PC-9 (cell line): ENCODE data around the gene MICAL2. TPM values are rescaled to one million over a fixed set of nuclear protein-coding genes. Genes with fewer than 3 reads are reported as not detected.

Experiments used
- BruUV-seq: library from RNA; stranded (reverse); fragments of 400-500 nt; replicated peaks from 2 replicates; lab custom pipeline; 2021; lab: Mats Ljungman, UMichigan
- CTCF ChIA-PET: fragments of 300-600 bp; sonication (Branson Sonifier 250); formaldehyde crosslinking; loops from one replicate; lab custom pipeline; 2022; ENCODE audit warnings: antibody characterized with exemption; lab: Charles Lee
- POLR2A ChIA-PET: fragments of 300-600 bp; sonication (Branson Sonifier 250); formaldehyde crosslinking; loops from one replicate; lab custom pipeline; 2022; ENCODE audit warnings: antibody characterized with exemption; ENCODE audit not compliant: unreplicated experiment; lab: Charles Lee
- DNase-seq, 2 experiments: peaks; one replicate each; pipeline versions ENCODE4 v3.0.0 to v3.0.0-alpha.2; 2015 to 2022; ENCODE audit warnings: mixed read lengths in 1 of 2
- H2AFZ ChIP-seq: fragments of 200-600 bp; sonication (generic); 2 replicates; pipeline ENCODE4 v1.8.1; 2017; ENCODE audit warnings: antibody characterized with exemption
- H3F3A ChIP-seq: fragments of 200-600 bp; sonication (generic); 2 replicates; pipeline ENCODE4 v1.8.1; 2017; ENCODE audit warnings: antibody characterized with exemption, mild to moderate bottlenecking, low read depth; ENCODE audit not compliant: insufficient read depth
- H3K27ac ChIP-seq: fragments of 200-600 bp; sonication (generic); 2 replicates; pipeline ENCODE4 v1.6.1; 2016; ENCODE audit warnings: mixed run types
- H3K27me3 ChIP-seq: fragments of 200-600 bp; sonication (generic); 2 replicates; pipeline ENCODE4 v1.6.1; 2016; ENCODE audit warnings: low read depth, mixed run types; ENCODE audit not compliant: insufficient read depth
- H3K36me3 ChIP-seq: fragments of 200-600 bp; sonication (generic); 2 replicates; pipeline ENCODE4 v1.6.1; 2016; ENCODE audit warnings: low read depth, mixed run types
- H3K4me1 ChIP-seq: fragments of 200-600 bp; sonication (generic); replicated peaks from 2 replicates; pipeline ENCODE4 v1.6.1; 2016; ENCODE audit warnings: mixed run types; ENCODE audit not compliant: insufficient read depth
- H3K4me2 ChIP-seq: fragments of 200-600 bp; sonication (generic); 2 replicates; pipeline ENCODE4 v1.6.1; 2017; ENCODE audit warnings: mixed run types
- H3K4me3 ChIP-seq: fragments of 200-600 bp; sonication (generic); 2 replicates; pipeline ENCODE4 v1.6.1; 2016; ENCODE audit warnings: mixed run types
- H3K79me2 ChIP-seq: fragments of 200-600 bp; sonication (generic); 2 replicates; pipeline ENCODE4 v1.6.1; 2017; ENCODE audit warnings: low read depth, mixed run types
- H3K9me2 ChIP-seq: fragments of 200-600 bp; sonication (generic); 2 replicates; pipeline ENCODE4 v1.8.1; 2017; ENCODE audit warnings: mild to moderate bottlenecking; ENCODE audit not compliant: insufficient read depth
- H3K9me3 ChIP-seq: fragments of 200-600 bp; sonication (generic); 2 replicates; pipeline ENCODE4 v1.8.1; 2016; ENCODE audit warnings: low read depth; ENCODE audit not compliant: insufficient read depth
- H4K20me1 ChIP-seq: fragments of 200-600 bp; sonication (generic); 2 replicates; pipeline ENCODE4 v1.8.1; 2017; ENCODE audit not compliant: insufficient read depth
- EZH2 ChIP-seq: fragments of 200-600 bp; sonication (generic); IDR thresholded peaks from 2 replicates; pipeline ENCODE4 v1.8.0; 2017; ENCODE audit warnings: antibody characterized with exemption, low read depth
- intact Hi-C: fragments of 100-400 bp; cut with micrococcal nuclease; formaldehyde crosslinking; loops from one replicate; pipeline ENCODE4 v1.10.0; 2022; ENCODE audit not compliant: unreplicated experiment
- total RNA-seq: library from RNA; stranded (reverse); gene quantifications from 2 replicates; pipeline ENCODE4 v1.2.3, GENCODE V29; 2021
- TF ChIP-seq, protein P1 (sequence below): fragments of 200-600 bp; sonication (generic); conservative IDR thresholded peaks from 2 replicates; pipeline ENCODE4 v1.6.1; 2017; ENCODE audit warnings: mixed run types, antibody characterized with exemption, mild to moderate bottlenecking, moderate library complexity

MICAL2 gene
- total RNA-seq, 1 experiment from 2014 or later = 32.4 TPM

DNA sequence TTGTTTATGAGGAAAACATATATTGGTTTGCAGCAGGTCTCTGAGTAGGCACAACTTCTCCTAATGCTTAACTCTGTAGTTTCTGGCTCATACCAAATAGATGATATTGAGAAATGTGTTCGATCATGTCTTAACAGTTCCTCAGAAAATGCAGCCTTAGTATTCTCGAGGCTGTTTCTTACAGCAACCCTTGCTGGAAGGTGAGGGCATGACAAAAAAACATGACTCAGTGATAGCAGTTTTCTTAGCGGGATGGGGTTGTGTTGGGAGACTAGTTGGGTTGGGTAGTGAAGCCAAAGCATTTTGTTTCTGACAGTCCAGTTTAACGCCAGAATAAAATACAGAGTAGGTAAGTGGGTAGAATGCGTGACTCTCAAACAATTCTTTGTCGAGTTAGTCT, 172.3 kb downstream of the MICAL2 start:
- no TSS peak for BruUV-seq
- no peak overlapping the region for H2AFZ ChIP-seq
- H3K4me2 ChIP-seq = no peak overlapping the region
- ChIA-PET CTCF (no interaction called here), POLR2A (no interaction called here)
- H3K36me3 ChIP-seq = no peaks in the 10 kb centered on the region
- H3K4me3 ChIP-seq = no peak overlapping the region
- H3K27ac ChIP-seq = no peak overlapping the region
- no peaks in the 10 kb centered on the region for H3K79me2 ChIP-seq
- no peaks in the 10 kb centered on the region for H3K27me3 ChIP-seq
- TF ChIP-seq, protein P1, sequence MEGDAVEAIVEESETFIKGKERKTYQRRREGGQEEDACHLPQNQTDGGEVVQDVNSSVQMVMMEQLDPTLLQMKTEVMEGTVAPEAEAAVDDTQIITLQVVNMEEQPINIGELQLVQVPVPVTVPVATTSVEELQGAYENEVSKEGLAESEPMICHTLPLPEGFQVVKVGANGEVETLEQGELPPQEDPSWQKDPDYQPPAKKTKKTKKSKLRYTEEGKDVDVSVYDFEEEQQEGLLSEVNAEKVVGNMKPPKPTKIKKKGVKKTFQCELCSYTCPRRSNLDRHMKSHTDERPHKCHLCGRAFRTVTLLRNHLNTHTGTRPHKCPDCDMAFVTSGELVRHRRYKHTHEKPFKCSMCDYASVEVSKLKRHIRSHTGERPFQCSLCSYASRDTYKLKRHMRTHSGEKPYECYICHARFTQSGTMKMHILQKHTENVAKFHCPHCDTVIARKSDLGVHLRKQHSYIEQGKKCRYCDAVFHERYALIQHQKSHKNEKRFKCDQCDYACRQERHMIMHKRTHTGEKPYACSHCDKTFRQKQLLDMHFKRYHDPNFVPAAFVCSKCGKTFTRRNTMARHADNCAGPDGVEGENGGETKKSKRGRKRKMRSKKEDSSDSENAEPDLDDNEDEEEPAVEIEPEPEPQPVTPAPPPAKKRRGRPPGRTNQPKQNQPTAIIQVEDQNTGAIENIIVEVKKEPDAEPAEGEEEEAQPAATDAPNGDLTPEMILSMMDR = no peak
- TF ChIP-seq EZH2 = no peak
- H3K9me3 ChIP-seq = no peaks in the 10 kb centered on the region
- no peaks in the 10 kb centered on the region for H4K20me1 ChIP-seq
- peaks cover 42% of the 10 kb centered on the region for H3K4me1 ChIP-seq
- no peaks in the 10 kb centered on the region for H3K9me2 ChIP-seq
- intact Hi-C loops = loop anchor here (1.0 to 10.0 kb wide), 5 partner anchors 35 to 438 kb away; partner anchors contain the start of genes MICAL2 and USP47
- peaks cover 33% of the 10 kb centered on the region for H3F3A ChIP-seq
- no peak for DNase-seq

DNA sequence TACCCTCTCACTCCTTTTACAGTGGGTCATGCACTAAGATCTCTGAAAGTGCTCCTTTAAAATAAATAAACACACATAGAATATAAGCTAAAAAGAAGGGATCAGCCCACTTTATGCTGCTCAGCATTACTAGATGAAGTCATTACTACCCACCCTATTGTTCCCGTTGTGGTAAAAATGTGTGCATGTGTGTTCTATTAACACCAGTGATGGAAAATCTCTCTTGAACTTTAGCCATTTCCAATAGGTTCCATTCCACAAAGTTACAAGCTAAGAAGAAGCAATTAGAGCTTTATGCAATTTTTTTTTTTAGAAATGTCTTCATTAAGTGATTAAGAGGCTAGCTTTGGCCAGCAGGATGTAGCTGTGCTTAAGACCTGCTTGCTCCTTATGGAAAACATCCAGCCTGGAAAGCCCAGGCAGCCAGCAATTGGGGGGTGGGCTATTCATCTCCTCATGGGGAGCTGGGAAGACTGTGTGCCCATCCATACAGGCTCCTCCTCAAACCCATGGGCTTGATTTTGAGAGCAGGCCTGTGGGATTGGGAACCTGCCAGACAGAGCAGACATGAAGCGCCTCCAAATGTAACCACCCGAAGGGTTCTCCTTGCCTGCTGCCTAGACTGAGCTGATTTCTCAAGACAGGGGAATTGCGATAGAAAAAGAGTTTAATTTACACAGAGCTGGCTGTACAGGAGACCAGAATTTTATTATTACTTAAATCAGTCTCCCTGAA, 174.1 kb downstream of the MICAL2 start:
- peak overlapping the region; percentile 88 for H3K27ac ChIP-seq
- no peaks in the 10 kb centered on the region for H4K20me1 ChIP-seq
- DNase-seq = no peak
- H2AFZ ChIP-seq = peak overlapping the region; percentile 64; the same call in 1 of the 2 replicates
- H3K36me3 ChIP-seq = no peaks in the 10 kb centered on the region
- H3K4me2 ChIP-seq = peak overlapping the region; percentile 83
- no peak for TF ChIP-seq EZH2
- TF ChIP-seq, protein P1 = no peak
- intact Hi-C loops = loop anchor here (5.0 to 10.0 kb wide), 7 partner anchors 37 to 1438 kb away; partner anchors contain the start of genes MICAL2 and USP47
- peak overlapping the region; percentile 44; the same call in 1 of the 2 replicates for H3K4me3 ChIP-seq
- H3K4me1 ChIP-seq = peaks cover 51% of the 10 kb centered on the region
- peaks cover 43% of the 10 kb centered on the region for H3F3A ChIP-seq
- BruUV-seq = no TSS peak
- no peaks in the 10 kb centered on the region for H3K9me3 ChIP-seq
- POLR2A ChIA-PET = no interaction called here
- H3K9me2 ChIP-seq = no peaks in the 10 kb centered on the region
- CTCF ChIA-PET = interaction anchor here (0.6 to 0.9 kb wide), 3 partner anchors 237 to 868 kb away, joined by 3 to 4 read pairs (median 4); no protein-coding TSS in a partner anchor
- no peaks in the 10 kb centered on the region for H3K27me3 ChIP-seq
- H3K79me2 ChIP-seq = no peaks in the 10 kb centered on the region

DNA sequence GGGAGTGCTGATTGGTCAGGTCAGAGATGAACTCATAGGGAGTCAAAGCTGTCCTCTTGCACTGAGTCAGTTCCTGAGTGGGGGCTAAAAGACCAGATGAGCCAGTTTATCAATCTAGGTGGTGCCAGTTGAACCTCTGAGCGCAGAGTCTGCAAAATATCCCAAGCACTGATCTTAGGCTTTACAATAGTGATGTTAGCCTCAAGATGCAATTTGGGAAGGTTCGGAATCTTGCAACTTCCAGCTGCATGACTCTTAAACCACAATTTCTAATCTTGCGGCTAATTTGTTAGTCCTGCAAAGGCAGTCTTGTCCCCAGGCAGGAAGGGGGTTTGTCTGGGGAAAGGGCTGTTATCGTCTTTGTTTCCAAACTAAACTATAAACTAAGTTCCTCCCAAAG, 174.7 kb downstream of the MICAL2 start:
- no peaks in the 10 kb centered on the region for H3K9me3 ChIP-seq
- peak overlapping the region; percentile 64; the same call in 1 of the 2 replicates for H2AFZ ChIP-seq
- H3K4me2 ChIP-seq = peak overlapping the region; percentile 83
- peaks cover 43% of the 10 kb centered on the region for H3F3A ChIP-seq
- no peaks in the 10 kb centered on the region for H4K20me1 ChIP-seq
- BruUV-seq = no TSS peak
- H3K4me3 ChIP-seq = peak overlapping the region; percentile 44; the same call in 1 of the 2 replicates
- ChIA-PET POLR2A (no interaction called here), CTCF (interaction anchor here (0.8 to 0.9 kb wide), 2 partner anchors 237 to 308 kb away, joined by 4 read pairs; no protein-coding TSS in a partner anchor)
- no peaks in the 10 kb centered on the region for H3K36me3 ChIP-seq
- intact Hi-C loops = loop anchor here (5.0 to 10.0 kb wide), 4 partner anchors 440 to 1437 kb away; partner anchors contain the start of gene USP47
- TF ChIP-seq, protein P1 = no peak
- no peak for TF ChIP-seq EZH2
- no peaks in the 10 kb centered on the region for H3K27me3 ChIP-seq
- H3K9me2 ChIP-seq = no peaks in the 10 kb centered on the region
- peak; percentile 32 to 84 for DNase-seq
- H3K79me2 ChIP-seq = no peaks in the 10 kb centered on the region
- H3K27ac ChIP-seq = peak overlapping the region; percentile 88
- H3K4me1 ChIP-seq = peaks cover 51% of the 10 kb centered on the region
